Right atrium auricular region (tissue), 2 donors: ENCODE measurements around the gene SGCA. TPM values are rescaled to one million over a fixed set of nuclear protein-coding genes. Genes with fewer than 3 reads are reported as not detected.

ENCODE experiments used
- DNase-seq: peaks from one replicate; pipeline ENCODE4 v3.0.0-alpha.2; 2019; ENCODE audit warnings: low spot score
- H3K27ac ChIP-seq, 2 donors: fragments of 200-600 bp; sonication (generic); 1 replicate in 1 of 2; 2 replicates in 1 of 2; pipeline ENCODE4 v1.5.1; 2016 to 2019
- H3K27me3 ChIP-seq, 2 donors: fragments of 200-600 bp; sonication (generic); one replicate each; pipeline versions ENCODE4 v1.5.1 to v1.6.0; 2017 to 2019
- H3K36me3 ChIP-seq: fragments of 200-600 bp; sonication (generic); one replicate; pipeline ENCODE4 v1.5.1; 2016
- H3K4me1 ChIP-seq, 2 donors: fragments of 200-600 bp; sonication (generic); one replicate each; pipeline versions ENCODE4 v1.5.1 to v1.6.0; 2017 to 2019
- H3K4me3 ChIP-seq, 2 donors: fragments of 200-600 bp; sonication (generic); 1 replicate in 1 of 2; 2 replicates in 1 of 2; pipeline ENCODE4 v1.5.1; 2017 to 2019; ENCODE audit warnings: mild to moderate bottlenecking in 1 of 2, moderate library complexity in 1 of 2
- H3K9me3 ChIP-seq, 2 donors: fragments of 200-600 bp; sonication (generic); one replicate each; pipeline ENCODE4 v1.5.1; 2019
- total RNA-seq, 2 donors: library from RNA; depleted of rRNA; stranded (reverse); fragments of >200 nt; gene quantifications; one replicate each; pipeline ENCODE4 v1.1.0, GENCODE V29; 2016
- TF ChIP-seq, protein P1 (sequence below), 2 donors: fragments of 200-600 bp; sonication (generic); IDR thresholded peaks; one replicate each; pipeline ENCODE4 v1.5.1; 2019; ENCODE audit warnings: antibody characterized with exemption in 2 of 2

Gene SGCA
- total RNA-seq, 2 donors from 2014 or later = 120 to 207 TPM

DNA sequence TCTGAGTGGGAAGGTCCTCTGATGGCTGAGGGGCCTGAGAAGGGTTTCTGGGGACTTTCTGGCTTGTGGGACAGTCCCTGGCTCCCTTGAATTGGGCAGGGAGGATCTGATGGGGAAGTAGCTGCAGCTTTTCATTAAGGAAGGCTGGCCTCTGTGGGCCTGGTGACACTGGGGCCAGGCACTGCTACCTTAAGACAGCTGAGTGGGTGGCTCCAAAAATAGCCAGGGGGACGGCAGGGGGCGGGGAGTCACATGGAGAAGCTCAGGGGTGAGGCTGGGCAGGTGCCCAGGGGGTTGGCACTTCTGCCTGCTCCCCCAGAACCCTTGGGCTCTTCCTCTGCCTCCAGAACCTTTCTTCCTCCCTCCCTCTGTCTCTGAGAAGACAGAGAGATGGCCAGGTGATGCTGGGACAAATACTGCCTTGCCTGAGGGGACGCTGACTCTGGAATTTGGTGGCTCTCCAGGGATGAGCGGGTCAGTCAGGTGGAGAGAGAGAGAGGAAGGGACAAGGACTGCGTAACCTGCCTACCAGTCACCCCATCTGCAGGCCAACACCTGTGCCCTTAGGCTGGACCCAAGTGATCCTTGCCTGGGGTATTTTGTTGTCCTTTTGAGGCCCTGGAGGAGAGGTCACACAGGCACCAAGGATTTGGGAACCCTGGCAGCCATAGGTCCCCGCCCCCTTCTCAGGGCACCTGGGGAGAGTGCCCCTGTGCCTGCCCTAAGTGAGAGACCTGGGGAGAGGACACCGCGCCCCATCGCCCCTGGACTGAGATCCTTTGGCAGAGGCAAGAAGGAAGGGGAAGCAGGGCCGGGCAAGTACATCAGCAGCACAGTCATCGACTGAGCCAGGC, 1.7 kb upstream of the SGCA start:
- TF ChIP-seq, protein P1, sequence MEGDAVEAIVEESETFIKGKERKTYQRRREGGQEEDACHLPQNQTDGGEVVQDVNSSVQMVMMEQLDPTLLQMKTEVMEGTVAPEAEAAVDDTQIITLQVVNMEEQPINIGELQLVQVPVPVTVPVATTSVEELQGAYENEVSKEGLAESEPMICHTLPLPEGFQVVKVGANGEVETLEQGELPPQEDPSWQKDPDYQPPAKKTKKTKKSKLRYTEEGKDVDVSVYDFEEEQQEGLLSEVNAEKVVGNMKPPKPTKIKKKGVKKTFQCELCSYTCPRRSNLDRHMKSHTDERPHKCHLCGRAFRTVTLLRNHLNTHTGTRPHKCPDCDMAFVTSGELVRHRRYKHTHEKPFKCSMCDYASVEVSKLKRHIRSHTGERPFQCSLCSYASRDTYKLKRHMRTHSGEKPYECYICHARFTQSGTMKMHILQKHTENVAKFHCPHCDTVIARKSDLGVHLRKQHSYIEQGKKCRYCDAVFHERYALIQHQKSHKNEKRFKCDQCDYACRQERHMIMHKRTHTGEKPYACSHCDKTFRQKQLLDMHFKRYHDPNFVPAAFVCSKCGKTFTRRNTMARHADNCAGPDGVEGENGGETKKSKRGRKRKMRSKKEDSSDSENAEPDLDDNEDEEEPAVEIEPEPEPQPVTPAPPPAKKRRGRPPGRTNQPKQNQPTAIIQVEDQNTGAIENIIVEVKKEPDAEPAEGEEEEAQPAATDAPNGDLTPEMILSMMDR (IDR thresholded peaks at IDR 0.05) = no peak
- Histone ChIP-seq H3K4me3 (no peak overlapping the region), H3K4me1 (peaks cover 0 to 55% of the 10 kb centered on the region in 2 donors), H3K9me3 (no peaks in the 10 kb centered on the region), H3K36me3 (no peaks in the 10 kb centered on the region), H3K27me3 (no peaks in the 10 kb centered on the region), H3K27ac (peak overlapping the region; percentile 90 to 94)
- no peak for DNase-seq

DNA sequence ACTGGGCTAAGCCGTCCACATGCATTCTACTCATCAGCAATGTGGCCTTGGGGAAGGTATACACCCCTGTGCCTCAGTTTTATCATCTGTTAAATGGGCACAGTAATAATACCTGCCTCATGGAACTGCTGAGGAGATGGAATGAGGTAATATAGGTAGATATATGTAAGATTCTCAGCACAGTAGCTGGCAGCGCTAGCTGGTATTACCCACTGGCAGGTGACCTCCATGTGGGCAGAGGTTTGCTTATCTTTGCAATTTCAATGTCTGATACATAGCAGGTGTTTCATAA, 1.2 kb upstream of the SGCA start:
- peaks cover 0 to 60% of the 10 kb centered on the region in 2 donors for H3K4me1 ChIP-seq
- peak overlapping the region; percentile 90 to 94 for H3K27ac ChIP-seq
- H3K36me3 ChIP-seq = no peaks in the 10 kb centered on the region
- no peak for DNase-seq
- TF ChIP-seq, protein P1 (IDR thresholded peaks at IDR 0.05) = no peak
- H3K9me3 ChIP-seq = no peaks in the 10 kb centered on the region
- H3K4me3 ChIP-seq = no peak overlapping the region
- H3K27me3 ChIP-seq = no peaks in the 10 kb centered on the region

DNA sequence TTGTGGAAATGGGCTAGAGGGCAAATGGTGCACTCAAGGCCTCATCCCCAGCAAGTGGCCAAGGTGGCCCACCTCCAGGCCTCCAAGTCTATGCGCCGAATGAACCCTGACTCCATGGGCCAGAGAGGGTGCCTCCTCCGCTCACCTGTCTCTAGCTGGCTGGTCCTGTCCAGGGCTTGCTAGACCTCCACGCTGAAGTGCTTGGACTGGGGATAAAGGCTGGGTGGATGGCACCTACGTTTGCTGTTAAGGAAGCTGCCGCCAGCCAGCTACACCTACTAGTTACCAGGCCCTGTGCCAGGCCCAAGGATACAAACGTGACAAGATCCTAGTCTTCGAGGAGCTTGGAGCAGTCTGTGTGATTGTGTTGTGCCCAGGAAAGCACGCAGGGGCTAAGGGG, 739 bp upstream of the SGCA start:
- H3K27ac ChIP-seq = peak overlapping the region; percentile 90 to 94
- TF ChIP-seq, protein P1 (IDR thresholded peaks at IDR 0.05) = no peak
- peaks cover 0 to 60% of the 10 kb centered on the region in 2 donors for H3K4me1 ChIP-seq
- no peaks in the 10 kb centered on the region for H3K9me3 ChIP-seq
- H3K36me3 ChIP-seq = no peaks in the 10 kb centered on the region
- peak overlapping the region in 1 of 2 donors; percentile 48 for H3K4me3 ChIP-seq
- DNase-seq = no peak
- H3K27me3 ChIP-seq = no peaks in the 10 kb centered on the region

DNA sequence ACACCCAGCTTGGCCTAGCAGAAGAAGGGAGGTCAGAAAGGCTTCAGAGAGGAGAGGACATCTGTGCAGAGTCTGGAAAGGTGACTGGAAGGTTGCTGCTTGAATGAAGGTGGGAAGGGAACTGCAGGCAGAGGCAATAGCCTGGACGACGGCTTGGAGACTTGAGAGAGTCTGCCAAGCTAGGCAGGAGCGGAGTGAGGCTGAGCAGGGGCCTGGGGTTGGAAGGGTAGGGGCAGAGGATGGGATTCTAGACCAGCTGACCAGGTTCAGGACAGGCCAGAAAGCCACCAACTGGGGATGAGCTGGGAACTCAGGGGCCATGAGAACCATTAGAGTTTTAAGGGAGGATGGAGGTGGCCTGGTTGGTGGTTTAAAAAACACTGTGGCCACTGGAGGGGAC, 339 bp upstream of the SGCA start:
- DNase-seq = no peak
- Histone ChIP-seq H3K27me3 (no peaks in the 10 kb centered on the region), H3K36me3 (no peaks in the 10 kb centered on the region), H3K4me1 (peaks cover 0 to 60% of the 10 kb centered on the region in 2 donors), H3K27ac (peak overlapping the region; percentile 90 to 94), H3K9me3 (no peaks in the 10 kb centered on the region), H3K4me3 (peak overlapping the region in 1 of 2 donors; percentile 48)
- TF ChIP-seq, protein P1 (IDR thresholded peaks at IDR 0.05) = no peak

DNA sequence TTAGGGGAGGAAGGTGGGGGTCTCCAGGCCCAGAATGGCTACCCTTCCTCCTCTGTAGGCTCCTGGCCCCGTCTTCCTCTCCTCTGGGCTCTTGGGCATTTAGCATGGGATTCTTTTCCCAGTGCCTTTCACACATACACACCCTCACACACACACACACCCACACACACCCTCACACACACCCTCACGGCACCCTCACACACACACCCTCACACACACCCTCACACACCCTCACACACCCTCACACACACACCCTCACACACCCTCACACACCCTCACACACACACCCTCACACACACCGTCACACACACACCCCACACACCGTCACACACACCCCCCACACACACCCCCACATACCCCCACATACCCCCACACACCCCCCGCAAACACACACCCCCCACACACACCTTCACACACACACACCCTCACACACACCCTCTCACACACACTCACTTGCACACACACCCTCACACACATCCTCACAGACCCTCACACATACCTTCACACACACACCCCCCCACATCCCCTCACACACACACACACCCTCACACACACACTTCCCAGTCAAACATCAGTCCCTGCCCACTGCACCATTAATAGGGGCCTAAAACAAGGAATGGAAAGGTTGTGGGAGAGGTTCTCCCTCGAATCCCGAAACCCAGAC, 845 bp downstream of the SGCA start:
- no peaks in the 10 kb centered on the region for H3K36me3 ChIP-seq
- TF ChIP-seq, protein P1 (IDR thresholded peaks at IDR 0.05) = no peak
- H3K4me1 ChIP-seq = peaks cover 0 to 61% of the 10 kb centered on the region in 2 donors

More for the DNA sequence above, 845 bp downstream of the SGCA start:
- Histone ChIP-seq H3K9me3 (no peaks in the 10 kb centered on the region), H3K27ac (peak overlapping the region; percentile 90 to 94), H3K4me3 (peak overlapping the region; percentile 42 to 48), H3K27me3 (no peaks in the 10 kb centered on the region)
- no peak for DNase-seq
